ENCODE results near the gene SMYD1. TPM values are rescaled to one million over a fixed set of nuclear protein-coding genes. Genes with fewer than 3 reads are reported as not detected.

Gene SMYD1
- total and polyA plus RNA-seq, 2 donors (not counting 1 experiment from before 2014, with no cell fraction given) = not detected

GRCh38 chr2:88136817-88137216 is 69.2 kb downstream of the SMYD1 start:
- no peak overlapping the region for H3K9ac ChIP-seq (ENCODE audit: low read length)
- no peak overlapping the region for H3K4me3 ChIP-seq (ENCODE audit: control extremely low read depth in 1 of 5, extremely low read depth in 1 of 5, insufficient read depth in 1 of 5, low read depth in 2 of 5, low read length in 4 of 5)
- Mint-ChIP-seq H3K9me3 (ENCODE audit: insufficient read depth) (no peaks in the 10 kb centered on the region), H3K4me1 (no peaks in the 10 kb centered on the region), H3K27ac (no peak overlapping the region), H3K4me3 (no peak overlapping the region), H3K27me3 (peaks cover 36% of the 10 kb centered on the region)
- 86% methylated on average over 3 of the region's 4 CpGs for WGBS (ENCODE audit: insufficient coverage)
- CTCF ChIA-PET = no interaction called here
- no peak for TF ChIP-seq CTCF (IDR thresholded peaks at IDR 0.05)
- no peak for TF ChIP-seq EZH2 (IDR thresholded peaks at IDR 0.05; ENCODE audit: borderline replicate concordance, insufficient read depth, low read depth, low read length, poor library complexity, severe bottlenecking)
- peaks cover 0 to under 1% (median 0%) of the 10 kb centered on the region in 4 experiments for H3K27me3 ChIP-seq (replicated peaks in 1 of 4; ENCODE audit: control extremely low read depth in 1 of 4, control insufficient read depth in 3 of 4, insufficient read depth in 4 of 4, low read length in 3 of 4)
- no peaks in the 10 kb centered on the region for H3K4me1 ChIP-seq (ENCODE audit: control insufficient read depth in 2 of 2, insufficient read depth in 2 of 2, low read length in 2 of 2)
- DNase-seq (no peak), ATAC-seq (ENCODE audit: low read depth) (no peak)
- no peak overlapping the region for H2AFZ ChIP-seq (ENCODE audit: insufficient read depth, low read depth, low read length, poor library complexity, severe bottlenecking)
- H3K36me3 ChIP-seq (replicated peaks in 1 of 2; ENCODE audit: control extremely low read depth in 1 of 2, control insufficient read depth in 1 of 2, extremely low read depth in 1 of 2, insufficient read depth in 2 of 2, low read length in 1 of 2) = no peaks in the 10 kb centered on the region
- H3K4me2 ChIP-seq (replicated peaks; ENCODE audit: low read depth, low read length, poor library complexity, severe bottlenecking) = no peak overlapping the region
- no peaks in the 10 kb centered on the region for H3K79me2 ChIP-seq (ENCODE audit: control insufficient read depth, insufficient read depth, low read length)
- intact Hi-C loops (cut with micrococcal nuclease) = no loop called here
- H4K20me1 ChIP-seq (ENCODE audit: control insufficient read depth, insufficient read depth, low read length, poor library complexity, severe bottlenecking) = no peaks in the 10 kb centered on the region
- POLR2A ChIA-PET = no interaction called here
- H3K9me3 ChIP-seq (ENCODE audit: control extremely low read depth in 1 of 3, control insufficient read depth in 2 of 3, insufficient read depth in 1 of 3, low read length in 2 of 3) = peaks cover 0 to 4% (median 0%) of the 10 kb centered on the region in 3 donors
- H3K27ac ChIP-seq (ENCODE audit: low read length in 2 of 2) = no peak overlapping the region

GRCh38 chr2:88137833-88138232 is 70.2 kb downstream of the SMYD1 start:
- Histone ChIP-seq H3K4me3 (ENCODE audit: control extremely low read depth in 1 of 5, extremely low read depth in 1 of 5, insufficient read depth in 1 of 5, low read depth in 2 of 5, low read length in 4 of 5) (no peak overlapping the region), H3K4me2 (replicated peaks; ENCODE audit: low read depth, low read length, poor library complexity, severe bottlenecking) (no peak overlapping the region), H3K9me3 (ENCODE audit: control extremely low read depth in 1 of 3, control insufficient read depth in 2 of 3, insufficient read depth in 1 of 3, low read length in 2 of 3) (peaks cover 0 to 8% (median 3%) of the 10 kb centered on the region in 3 donors), H3K4me1 (ENCODE audit: control insufficient read depth in 2 of 2, insufficient read depth in 2 of 2, low read length in 2 of 2) (no peaks in the 10 kb centered on the region), H3K27me3 (replicated peaks in 1 of 4; ENCODE audit: control extremely low read depth in 1 of 4, control insufficient read depth in 3 of 4, insufficient read depth in 4 of 4, low read length in 3 of 4) (peaks cover 0 to 4% (median 0%) of the 10 kb centered on the region in 4 experiments), H2AFZ (ENCODE audit: insufficient read depth, low read depth, low read length, poor library complexity, severe bottlenecking) (no peak overlapping the region), H3K79me2 (ENCODE audit: control insufficient read depth, insufficient read depth, low read length) (no peaks in the 10 kb centered on the region), H3K36me3 (replicated peaks in 1 of 2; ENCODE audit: control extremely low read depth in 1 of 2, control insufficient read depth in 1 of 2, extremely low read depth in 1 of 2, insufficient read depth in 2 of 2, low read length in 1 of 2) (no peaks in the 10 kb centered on the region), H4K20me1 (ENCODE audit: control insufficient read depth, insufficient read depth, low read length, poor library complexity, severe bottlenecking) (no peaks in the 10 kb centered on the region), H3K27ac (ENCODE audit: low read length in 2 of 2) (no peak overlapping the region), H3K9ac (ENCODE audit: low read length) (no peak overlapping the region)
- CTCF ChIA-PET = no interaction called here
- intact Hi-C loops (cut with micrococcal nuclease) = no loop called here
- Mint-ChIP-seq H3K4me1 (no peaks in the 10 kb centered on the region), H3K4me3 (no peak overlapping the region), H3K27me3 (peaks cover 37% of the 10 kb centered on the region), H3K9me3 (ENCODE audit: insufficient read depth) (no peaks in the 10 kb centered on the region), H3K27ac (no peak overlapping the region)
- POLR2A ChIA-PET = no interaction called here
- WGBS (ENCODE audit: insufficient coverage) = 96% methylated on average over 3 of the region's 4 CpGs
- DNase-seq (no peak), ATAC-seq (ENCODE audit: low read depth) (no peak)
- TF ChIP-seq CTCF (IDR thresholded peaks at IDR 0.05) (no peak), EZH2 (IDR thresholded peaks at IDR 0.05; ENCODE audit: borderline replicate concordance, insufficient read depth, low read depth, low read length, poor library complexity, severe bottlenecking) (no peak)

Data from B cell (primary cell).